AG09309 (cell line): ENCODE measurements around the gene LY86.

Experiments
- DNase-seq: peaks from one replicate; pipeline ENCODE4 v3.0.0-alpha.2; 2010; ENCODE audit warnings: low read depth
- H3K4me3 ChIP-seq: 2 replicates; pipeline ENCODE4 v1.5.1; 2011; ENCODE audit warnings: mild to moderate bottlenecking, low read depth, low read length, moderate library complexity; ENCODE audit not compliant: control insufficient read depth
- TF ChIP-seq, protein P1 (sequence below): IDR thresholded peaks from 2 replicates; pipeline ENCODE4 v1.5.1; 2011; ENCODE audit warnings: mild to moderate bottlenecking, low read depth, low read length, inconsistent platforms; ENCODE audit not compliant: insufficient read depth, control insufficient read depth; ENCODE audit errors: missing control alignments

Gene LY86

DNA sequence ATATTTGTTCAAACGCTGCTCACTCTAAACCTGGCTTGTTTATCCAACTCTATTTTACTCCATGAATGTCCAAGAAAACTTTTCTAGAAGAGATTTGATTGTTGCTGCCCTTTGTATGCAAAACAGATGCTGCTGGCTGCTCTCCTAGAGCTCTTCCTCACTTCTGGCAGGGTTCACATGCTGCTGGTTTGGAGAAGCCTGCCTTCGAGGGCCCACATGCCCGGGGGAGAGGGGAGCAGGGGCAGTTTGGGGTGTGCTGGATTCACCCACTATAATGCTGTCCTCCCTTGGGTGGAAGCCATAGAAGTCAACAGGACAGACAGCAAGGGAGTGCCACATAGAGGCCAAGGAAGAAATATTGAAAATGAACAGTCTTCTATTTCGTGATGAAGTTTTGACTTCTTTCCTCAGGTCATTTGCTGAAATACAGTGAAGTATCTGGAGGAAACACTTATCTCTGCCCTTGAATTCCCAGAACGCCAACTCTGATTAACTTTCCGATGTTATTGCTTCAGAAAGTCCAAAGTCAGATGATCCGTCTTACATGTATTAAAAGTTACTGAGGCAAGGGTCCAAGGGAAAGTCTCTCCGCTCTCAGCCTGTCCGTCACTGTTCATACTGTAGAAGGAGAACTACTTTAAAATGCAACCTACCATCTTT, 32.4 kb downstream of the LY86 start:
- DNase-seq = no peak
- TF ChIP-seq, protein P1, sequence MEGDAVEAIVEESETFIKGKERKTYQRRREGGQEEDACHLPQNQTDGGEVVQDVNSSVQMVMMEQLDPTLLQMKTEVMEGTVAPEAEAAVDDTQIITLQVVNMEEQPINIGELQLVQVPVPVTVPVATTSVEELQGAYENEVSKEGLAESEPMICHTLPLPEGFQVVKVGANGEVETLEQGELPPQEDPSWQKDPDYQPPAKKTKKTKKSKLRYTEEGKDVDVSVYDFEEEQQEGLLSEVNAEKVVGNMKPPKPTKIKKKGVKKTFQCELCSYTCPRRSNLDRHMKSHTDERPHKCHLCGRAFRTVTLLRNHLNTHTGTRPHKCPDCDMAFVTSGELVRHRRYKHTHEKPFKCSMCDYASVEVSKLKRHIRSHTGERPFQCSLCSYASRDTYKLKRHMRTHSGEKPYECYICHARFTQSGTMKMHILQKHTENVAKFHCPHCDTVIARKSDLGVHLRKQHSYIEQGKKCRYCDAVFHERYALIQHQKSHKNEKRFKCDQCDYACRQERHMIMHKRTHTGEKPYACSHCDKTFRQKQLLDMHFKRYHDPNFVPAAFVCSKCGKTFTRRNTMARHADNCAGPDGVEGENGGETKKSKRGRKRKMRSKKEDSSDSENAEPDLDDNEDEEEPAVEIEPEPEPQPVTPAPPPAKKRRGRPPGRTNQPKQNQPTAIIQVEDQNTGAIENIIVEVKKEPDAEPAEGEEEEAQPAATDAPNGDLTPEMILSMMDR = no peak
- H3K4me3 ChIP-seq = no peak overlapping the region

DNA sequence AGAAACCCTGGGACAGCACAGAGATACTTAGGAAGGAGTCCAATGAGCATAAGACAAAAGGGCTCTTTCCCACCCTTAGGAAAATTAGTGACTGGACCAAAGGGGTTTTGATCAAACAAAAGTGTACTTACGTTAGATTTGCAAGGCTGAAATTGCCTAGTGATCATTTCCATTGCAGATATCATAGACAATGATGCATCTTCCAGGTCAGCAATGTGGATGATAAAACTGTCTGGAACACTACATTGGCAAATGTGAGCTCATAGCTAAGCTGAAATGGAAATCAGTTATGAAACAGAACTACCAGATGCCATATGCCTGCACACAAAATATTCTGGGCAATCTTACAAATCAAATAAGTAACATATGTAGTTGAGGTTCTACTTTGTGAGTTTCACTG, 34.0 kb downstream of the LY86 start:
- TF ChIP-seq, protein P1 = no peak
- DNase-seq = no peak
- no peak overlapping the region for H3K4me3 ChIP-seq

DNA sequence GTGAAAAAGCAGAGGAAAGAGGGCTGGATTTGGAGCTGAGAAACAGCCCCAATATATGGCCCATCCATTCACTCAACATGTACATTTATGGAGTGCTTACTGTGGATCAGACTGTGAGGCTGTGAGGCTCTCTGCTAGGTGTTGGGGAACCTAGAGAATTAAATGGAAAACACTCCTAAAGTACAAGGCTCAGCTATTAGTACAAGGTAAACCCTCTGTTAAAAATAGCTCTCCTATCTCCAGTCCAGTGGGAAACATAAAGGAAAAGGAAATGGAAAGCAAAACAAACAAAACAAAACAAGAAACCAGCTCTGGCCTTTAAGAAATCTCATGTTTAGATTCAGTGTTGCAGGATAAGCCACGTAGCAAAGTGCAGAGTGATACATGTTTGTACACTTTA, 35.0 kb downstream of the LY86 start:
- TF ChIP-seq, protein P1 = no peak
- DNase-seq = no peak

DNA sequence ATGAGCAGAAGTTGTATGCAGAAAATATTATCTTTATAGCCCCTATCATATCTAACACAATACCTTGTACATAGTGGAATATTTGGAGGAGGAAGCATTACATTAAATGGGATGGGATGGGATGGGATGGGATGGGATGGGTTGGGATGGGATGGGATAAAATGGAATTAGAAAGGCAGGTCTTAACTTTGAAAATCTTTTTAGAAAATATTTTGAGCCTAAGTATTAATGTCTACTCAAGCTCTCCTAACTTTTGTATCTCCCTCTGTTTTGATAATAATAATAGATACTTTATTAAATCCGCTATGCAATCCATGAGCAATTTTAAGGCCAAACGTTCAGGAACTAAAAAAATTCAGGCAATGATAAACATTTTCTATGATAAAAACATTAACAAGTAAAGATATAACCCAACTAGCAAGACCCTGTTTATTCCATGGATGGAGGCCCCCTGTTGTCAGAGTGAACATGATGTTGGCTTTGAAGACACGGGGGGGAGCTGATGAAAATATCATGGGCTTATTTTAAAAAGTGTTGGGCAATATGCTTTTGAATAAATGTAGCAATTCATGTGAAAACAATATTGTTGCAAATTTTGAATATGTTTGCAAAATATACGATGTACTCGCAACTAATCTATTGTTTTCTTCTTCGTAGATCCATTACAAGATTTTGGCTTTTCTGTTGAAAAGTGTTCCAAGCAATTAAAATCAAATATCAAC, 35.9 kb downstream of the LY86 start:
- TF ChIP-seq, protein P1 = no peak
- DNase-seq = no peak

More for the DNA sequence above, 35.0 kb downstream of the LY86 start:
- H3K4me3 ChIP-seq = no peak overlapping the region

DNA sequence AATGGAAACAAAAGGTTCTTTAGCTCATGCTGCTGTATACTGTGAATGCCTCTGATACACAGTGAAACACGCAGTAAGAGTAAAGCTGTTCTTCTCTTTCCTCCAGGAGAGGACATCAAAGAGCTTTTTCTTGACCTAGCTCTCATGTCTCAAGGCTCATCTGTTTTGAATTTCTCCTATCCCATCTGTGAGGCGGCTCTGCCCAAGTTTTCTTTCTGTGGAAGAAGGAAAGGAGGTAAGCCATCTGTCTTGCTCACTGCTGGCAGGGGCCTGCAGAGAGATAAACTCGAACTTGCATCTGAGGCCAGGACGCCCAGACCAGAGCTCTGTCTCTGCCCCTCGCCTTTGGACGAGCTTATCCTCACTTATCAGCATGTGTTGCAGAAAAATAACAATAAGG, 37.7 kb downstream of the LY86 start:
- TF ChIP-seq, protein P1 = no peak
- no peak for DNase-seq
- H3K4me3 ChIP-seq = no peak overlapping the region

More for the DNA sequence above, 35.9 kb downstream of the LY86 start:
- no peak overlapping the region for H3K4me3 ChIP-seq

DNA sequence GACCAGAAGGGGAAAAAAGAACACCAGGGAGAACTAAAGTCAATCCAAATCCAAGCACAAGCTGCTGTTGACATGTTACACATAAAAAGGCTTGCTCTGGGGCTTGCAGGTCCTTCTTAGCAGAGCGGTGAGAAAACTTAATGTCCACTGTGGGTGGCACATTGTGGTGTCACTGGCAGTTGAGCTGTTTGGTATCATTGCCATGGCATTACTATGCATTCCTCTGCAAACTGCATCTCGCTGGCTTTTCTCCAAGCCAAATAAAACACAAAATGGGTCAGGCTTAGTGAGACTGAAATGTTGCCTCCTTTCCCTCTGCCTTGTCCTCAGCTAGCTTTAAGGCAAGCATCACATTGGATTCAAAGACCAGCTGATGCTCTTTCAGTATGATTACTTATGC, 40.9 kb downstream of the LY86 start:
- TF ChIP-seq, protein P1 = no peak
- DNase-seq = no peak
- H3K4me3 ChIP-seq = no peak overlapping the region
